Central memory CD4-positive, alpha-beta T cell (primary cell): Measurements from ENCODE around the gene SRBD1.

Source experiments
- DNase-seq: peaks from one replicate; pipeline ENCODE4 v3.0.0; 2022
- total RNA-seq, 3 experiments: gene quantifications; one replicate each; lab custom pipeline; 2026; lab: John Stamatoyannopoulos, UW

SRBD1 gene, protein sequence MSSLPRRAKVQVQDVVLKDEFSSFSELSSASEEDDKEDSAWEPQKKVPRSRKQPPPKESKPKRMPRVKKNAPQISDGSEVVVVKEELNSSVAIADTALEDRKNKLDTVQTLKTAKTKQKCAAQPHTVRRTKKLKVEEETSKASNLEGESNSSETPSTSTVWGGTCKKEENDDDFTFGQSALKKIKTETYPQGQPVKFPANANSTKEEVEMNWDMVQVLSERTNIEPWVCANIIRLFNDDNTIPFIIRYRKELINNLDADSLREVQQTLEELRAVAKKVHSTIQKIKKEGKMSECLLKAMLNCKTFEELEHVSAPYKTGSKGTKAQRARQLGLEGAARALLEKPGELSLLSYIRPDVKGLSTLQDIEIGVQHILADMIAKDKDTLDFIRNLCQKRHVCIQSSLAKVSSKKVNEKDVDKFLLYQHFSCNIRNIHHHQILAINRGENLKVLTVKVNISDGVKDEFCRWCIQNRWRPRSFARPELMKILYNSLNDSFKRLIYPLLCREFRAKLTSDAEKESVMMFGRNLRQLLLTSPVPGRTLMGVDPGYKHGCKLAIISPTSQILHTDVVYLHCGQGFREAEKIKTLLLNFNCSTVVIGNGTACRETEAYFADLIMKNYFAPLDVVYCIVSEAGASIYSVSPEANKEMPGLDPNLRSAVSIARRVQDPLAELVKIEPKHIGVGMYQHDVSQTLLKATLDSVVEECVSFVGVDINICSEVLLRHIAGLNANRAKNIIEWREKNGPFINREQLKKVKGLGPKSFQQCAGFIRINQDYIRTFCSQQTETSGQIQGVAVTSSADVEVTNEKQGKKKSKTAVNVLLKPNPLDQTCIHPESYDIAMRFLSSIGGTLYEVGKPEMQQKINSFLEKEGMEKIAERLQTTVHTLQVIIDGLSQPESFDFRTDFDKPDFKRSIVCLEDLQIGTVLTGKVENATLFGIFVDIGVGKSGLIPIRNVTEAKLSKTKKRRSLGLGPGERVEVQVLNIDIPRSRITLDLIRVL
- 25.5 to 30.1 (median 29.4) reads per million in 3 experiments for total RNA-seq

DNA sequence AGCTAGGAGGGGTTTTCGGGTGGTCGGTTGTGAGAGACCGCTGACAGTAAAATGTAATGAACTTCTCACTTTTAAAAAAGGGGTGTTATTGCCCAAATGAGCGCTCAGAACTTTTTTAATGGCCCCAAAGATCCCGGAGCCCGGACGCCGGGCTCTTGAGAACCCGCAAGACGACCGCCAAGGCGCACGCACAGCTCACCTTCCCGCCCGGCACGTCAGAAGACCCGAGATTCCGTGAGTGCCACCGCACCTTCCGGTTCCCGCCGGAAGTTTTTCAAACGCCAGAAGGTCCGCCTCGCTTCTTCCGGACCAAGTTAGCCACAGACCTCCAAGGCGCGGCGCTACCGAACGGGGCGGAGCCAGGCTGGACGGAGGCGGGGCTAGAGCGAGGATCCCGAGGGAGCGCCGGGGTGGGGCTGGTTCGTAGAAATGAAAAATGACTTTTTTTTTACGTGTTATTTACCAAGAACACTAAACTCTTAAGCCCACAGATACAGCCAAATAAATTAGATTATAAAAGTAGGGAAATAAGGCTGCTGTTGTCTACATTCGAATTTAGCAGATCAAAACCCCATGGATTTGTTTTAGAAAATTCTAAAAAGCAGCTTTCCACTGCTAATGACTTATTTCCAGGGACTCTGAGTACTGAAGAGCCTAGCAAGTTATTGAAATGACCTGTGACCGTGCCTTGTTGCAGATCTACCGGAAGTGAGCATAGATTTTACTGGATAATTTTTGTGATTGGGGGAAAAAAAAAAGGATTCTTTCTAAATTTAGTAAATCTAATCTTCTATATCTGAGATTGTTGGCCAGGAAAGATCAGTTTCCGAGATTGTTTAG is at the start of gene SRBD1:
Gene SRBD1 (minus strand): TSS at position 248 of the 840 bp plus-strand sequence. CDS start 5,826 bp downstream, outside the sequence.
- peak; percentile 79 for DNase-seq

- DNase-seq, result no peak
Measured at GRCh38 chr2:45654250-45654649, 43.2 kb upstream of the SRBD1 start.

- no peak for DNase-seq
Measured at GRCh38 chr2:45653122-45653913, 42.3 kb upstream of the SRBD1 start.

DNA sequence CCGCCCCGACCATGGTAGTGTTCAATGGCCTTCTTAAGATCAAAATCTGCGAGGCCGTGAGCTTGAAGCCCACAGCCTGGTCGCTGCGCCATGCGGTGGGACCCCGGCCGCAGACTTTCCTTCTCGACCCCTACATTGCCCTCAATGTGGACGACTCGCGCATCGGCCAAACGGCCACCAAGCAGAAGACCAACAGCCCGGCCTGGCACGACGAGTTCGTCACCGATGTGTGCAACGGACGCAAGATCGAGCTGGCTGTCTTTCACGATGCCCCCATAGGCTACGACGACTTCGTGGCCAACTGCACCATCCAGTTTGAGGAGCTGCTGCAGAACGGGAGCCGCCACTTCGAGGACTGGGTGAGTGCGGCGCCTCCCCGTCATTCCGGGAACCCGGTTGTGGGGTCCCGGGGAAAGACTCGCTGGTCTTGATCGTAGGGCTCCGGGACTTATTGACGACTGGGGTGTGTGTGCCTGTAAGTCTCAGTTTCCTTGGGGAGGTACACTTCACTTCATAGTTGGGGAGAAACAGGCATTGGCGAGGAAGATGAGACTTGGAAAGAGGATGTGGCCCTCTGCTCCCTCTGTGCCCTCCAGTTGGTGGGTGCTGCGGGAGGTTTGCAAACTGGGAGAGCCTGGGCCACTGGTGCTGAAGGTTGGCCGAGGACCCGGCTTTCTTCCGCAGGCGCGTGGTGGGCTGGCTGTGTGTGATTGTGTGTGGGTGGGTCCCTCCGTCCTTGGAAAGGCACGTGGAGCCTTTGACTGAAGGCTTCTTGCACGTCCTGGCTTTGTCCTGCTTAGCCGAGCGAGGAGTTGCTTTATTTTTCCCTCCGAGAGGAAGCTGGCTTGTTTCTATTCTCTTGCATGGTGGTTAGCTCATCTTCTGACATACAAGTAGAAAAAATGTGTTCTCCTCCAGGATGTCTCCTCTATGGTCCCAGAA is 41.3 kb upstream of the SRBD1 start:
- DNase-seq, result peak; percentile 21

DNA sequence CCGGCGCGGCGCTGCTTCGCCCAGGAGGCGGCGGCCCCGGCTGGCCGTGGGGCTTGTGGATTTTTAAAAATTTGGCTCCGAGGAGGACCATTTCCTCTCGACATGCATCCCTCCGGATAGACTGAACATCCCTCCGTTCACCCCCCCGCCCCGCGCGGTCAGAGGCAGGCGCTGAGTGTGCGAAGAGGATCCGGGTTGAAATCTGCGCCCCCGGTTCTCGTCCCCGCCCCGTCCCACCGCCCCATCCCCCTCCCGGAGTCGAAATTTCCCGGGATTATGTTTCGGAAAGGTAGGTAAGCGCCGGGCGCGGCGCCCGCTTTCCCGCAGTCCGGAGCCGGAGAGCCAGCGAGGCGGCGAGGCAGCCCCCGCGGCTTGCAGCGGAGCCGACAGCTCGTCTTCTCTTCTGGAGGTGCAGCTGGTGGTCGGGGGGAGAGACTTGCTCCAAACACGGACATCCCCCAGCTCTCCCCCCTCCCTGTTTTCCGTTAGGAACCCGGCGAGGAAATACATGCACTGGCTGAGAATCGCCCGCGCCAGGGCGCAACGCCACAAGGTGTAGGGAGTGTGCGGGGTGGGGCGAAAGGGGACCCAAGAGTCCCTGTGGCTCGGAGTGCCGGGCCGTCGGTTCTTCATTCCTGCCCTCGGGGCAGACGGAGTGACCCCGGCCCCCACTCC is 40.5 kb upstream of the SRBD1 start, which contains the start of gene PRKCE:
Gene PRKCE (plus strand): TSS at position 261 of the 675 bp plus-strand sequence.
- no peak for DNase-seq

DNA sequence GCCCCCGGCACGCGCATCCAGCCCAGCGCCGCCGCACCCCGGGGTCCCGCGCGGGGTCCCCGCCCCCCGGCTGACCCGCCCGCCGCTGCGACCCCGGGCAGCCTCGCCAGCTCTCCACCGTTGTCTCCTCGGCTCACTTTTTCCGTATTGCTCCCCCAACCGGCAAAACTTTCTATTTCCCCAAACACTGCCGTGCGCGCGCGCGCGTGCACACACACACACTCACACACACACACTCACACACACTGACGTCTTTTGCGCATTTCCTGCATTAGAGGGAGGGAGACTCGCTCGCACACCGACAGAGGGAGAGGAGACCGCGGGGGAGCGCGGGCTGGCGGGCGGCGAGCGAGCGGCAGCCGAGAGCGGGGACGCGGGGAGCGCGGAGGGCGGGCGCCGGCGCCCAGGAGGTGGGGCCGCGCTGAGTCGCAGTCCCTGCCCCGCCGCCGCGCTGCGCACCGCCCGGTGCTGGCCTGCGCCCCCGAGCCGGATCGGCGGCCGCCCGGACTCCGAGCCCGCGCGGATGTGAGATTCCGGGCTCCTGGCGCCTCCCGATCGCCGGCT is 39.9 kb upstream of the SRBD1 start:
- DNase-seq, result peak; percentile 96

DNA sequence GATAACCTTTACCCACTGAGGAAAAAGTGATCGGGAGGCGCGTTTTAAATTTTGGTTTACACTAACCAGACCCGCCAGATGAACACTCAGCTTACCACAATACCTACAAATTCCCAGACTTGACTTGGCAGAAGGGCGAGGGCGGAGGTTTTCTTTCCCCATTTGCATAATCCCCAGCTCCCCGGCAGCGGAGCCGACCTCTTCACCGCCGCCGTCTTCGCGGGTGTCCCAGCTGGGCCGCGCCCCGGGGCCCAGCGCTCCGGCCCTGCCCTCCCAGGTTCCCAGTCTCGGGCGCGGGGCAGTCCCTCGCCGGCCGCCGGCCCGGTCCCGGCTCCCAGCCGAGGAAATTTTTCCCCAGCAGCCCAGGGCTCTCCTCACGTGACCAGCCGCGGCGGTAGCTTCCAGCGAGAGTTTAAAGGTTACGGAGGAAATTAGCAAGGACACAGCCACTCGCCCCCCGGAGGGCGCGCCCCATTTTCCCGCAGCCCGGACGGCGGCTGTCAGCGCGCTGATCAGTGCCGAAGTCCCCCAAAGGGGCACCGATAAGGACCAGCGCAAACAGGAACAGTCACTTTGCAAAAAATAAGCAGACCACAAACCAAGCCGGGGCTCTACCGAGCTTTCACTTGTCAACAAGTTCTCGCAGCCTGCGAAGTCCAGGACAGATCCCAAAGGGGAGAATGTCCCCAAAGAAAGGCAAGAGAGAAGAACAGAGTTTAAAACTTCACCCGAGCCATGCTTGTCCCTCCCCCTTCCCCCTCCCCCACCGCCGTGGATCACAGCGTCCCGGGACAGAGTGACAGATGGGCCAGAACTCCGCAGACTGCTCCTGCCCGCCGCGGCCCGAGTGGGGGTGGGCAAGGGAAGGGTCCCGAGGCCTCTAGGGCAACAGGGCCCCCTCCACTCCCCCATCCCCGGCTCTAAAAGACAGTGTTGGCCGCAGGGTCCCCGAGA is 39.1 kb upstream of the SRBD1 start:
- peak; percentile 23 for DNase-seq

GRCh38 chr2:45649462-45649857 is 38.4 kb upstream of the SRBD1 start:
- no peak for DNase-seq

DNA sequence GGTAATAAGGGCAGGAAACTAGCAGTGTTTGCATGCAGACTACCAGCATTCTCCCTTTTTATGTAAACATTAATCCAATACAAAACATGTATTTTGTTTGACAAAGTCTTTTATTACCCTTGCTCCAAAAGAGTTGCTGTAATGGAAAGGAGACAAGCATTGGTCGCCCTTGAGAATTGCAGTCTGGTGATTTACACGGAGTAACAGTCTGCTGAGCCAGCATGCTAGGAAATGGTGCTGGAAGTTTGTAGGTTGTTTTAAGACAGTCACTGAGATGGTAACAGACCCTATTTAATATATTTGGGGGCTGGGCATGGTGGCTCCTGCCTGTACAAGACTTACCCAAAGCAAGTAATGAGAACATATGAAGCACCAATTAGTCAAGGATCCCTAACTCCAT is 37.6 kb upstream of the SRBD1 start:
- no peak for DNase-seq

- no peak for DNase-seq
Measured at GRCh38 chr2:45647986-45648520, 37.0 kb upstream of the SRBD1 start.

DNA sequence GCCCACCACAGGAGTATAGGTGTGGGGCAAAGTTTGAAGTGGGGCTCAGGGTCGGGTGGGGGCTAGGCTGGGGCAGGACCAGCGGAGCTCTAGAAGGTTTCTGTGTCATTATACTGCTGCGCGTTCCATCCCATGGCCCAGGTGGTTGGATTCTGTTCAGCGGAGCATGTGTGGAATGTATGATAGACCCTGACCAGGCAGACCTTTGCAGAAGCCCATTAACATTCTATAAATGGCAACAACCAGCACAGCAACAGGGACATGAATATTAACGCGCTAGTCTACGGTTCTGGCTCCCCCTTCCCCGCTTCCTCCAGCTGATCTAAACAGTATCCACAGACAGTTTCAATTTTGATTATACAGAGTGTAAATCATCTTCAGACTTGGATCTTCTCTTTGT is 36.3 kb upstream of the SRBD1 start:
- no peak for DNase-seq

DNA sequence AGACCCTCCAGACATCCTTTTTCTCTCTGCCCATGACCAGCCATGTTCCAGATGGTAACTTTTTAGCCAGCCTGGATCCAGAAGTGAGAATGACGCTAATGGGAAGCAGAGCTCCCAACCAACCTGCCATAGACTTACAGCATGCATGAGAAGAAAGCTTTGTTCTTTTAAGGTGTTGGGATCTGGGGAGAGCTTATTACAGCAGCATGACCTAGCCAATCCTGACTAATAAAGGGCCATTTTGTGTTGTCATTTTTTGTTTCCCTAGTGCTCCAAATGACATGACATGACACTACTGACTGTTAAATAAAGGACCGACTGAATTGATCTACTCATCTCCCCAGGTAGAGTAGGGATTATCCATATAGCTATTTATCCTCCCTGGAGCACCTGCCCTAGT is 35.2 kb upstream of the SRBD1 start:
- DNase-seq, result no peak

- DNase-seq, result peak; percentile 64
Measured at GRCh38 chr2:45643543-45644542, 32.8 kb upstream of the SRBD1 start.

GRCh38 chr2:45643095-45643494 is 32.0 kb upstream of the SRBD1 start:
- DNase-seq, result no peak

- DNase-seq, result no peak
Measured at GRCh38 chr2:45640576-45640975, 29.5 kb upstream of the SRBD1 start.

- no peak for DNase-seq
Measured at GRCh38 chr2:45637440-45637839, 26.4 kb upstream of the SRBD1 start.

- DNase-seq, result no peak
Measured at GRCh38 chr2:45636008-45636407, 24.9 kb upstream of the SRBD1 start.
